ENCODE results near the gene FSTL4.
"Not testable (repeated sequence)": the region's sequence is repeated elsewhere in the genome, so short reads cannot be mapped to it uniquely, and the experiment has no call there.

FSTL4 gene

GRCh38 chr5:133234273-133234672 lies 378.1 kb downstream of the FSTL4 start:
- FAIRE-seq: no peak

- no peak for FAIRE-seq
These were observed 378.7 kb downstream of the FSTL4 start for GRCh38 chr5:133233616-133234015.

- FAIRE-seq: no peak
These were observed 379.4 kb downstream of the FSTL4 start for GRCh38 chr5:133232911-133233310.

DNA sequence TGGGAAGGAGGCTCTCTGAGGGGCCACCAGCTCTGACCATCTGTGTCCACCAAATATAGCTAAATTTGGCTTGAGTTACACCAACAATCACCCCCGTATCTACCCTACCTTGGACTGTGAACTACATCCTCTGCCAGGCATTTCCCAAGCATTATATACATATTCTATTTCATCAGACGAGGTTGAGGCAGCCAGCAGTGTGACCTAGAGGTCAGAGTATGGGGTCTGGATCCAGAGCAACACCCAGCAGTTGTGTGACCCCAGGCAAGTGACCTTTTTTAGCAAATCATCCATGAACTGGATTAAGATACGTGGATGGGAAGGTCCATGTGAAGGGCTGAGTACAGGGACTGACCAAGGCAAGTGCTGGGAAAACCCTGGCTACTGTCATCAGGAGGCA lies 379.9 kb downstream of the FSTL4 start:
- no peak for FAIRE-seq

DNA sequence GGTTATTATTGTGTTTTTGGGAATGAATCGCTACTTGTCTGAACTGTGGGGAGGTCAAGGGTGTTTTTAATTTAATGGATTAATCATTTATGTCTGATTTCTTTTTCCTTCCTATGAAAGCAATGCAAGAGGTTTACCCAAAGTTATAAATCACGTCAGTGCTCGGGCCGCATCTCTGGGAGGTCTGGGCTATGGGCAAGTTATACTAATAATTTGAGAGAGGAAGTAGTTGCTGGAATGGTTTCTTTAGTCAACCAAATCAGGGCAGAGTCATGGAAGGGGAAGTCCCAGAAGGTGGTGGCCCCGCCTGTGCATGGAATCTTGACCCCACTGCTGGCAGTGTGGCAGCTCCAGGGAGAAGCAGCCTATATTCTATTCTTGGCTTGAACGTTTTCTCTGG lies 380.3 kb downstream of the FSTL4 start:
- FAIRE-seq: no peak

- no peak for FAIRE-seq
These were observed 381.3 kb downstream of the FSTL4 start for GRCh38 chr5:133230823-133231578.

GRCh38 chr5:133229931-133230664 lies 382.2 kb downstream of the FSTL4 start:
- FAIRE-seq: no peak

DNA sequence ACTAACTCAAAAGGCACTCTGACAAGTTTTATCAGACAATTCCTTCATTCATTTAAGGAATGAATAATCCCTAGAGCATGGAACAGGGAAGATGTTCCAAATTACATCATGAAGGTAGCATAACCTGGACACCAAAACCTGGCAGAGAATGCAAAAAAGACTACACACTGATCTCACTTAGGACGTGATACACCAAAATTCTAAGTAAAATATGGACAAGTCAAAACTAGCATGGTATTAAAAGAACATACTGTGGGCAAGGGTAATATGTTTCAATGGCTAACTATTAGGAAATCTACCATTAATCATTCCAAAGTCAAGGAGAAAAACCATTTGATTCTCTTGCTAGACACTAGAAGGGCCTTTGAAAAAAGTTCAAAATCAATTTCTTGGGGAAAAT lies 384.0 kb downstream of the FSTL4 start:
- FAIRE-seq: no peak

GRCh38 chr5:133227897-133228296 lies 384.4 kb downstream of the FSTL4 start:
- FAIRE-seq: no peak

GRCh38 chr5:133227082-133227481 lies 385.3 kb downstream of the FSTL4 start:
- no peak for FAIRE-seq

DNA sequence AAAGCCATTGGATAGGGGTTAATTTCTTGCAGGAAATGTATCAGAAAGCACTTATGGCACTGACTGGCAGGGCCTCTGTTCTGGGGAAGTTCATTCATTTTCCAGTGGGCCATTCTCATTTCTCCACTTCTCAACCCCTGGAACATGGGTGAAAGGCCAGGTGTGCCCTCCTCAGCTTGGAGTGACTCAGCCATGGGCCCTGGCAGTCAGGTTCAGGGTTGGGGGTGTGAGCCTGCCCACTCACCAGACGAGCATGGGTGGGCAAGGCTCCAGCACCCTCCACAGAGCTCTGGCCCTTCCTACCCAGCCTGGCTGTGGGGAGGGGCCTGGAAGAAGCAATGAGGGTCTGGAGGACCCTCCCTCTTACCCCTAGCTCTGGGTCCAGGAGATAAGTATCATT lies 386.2 kb downstream of the FSTL4 start:
- FAIRE-seq: no peak

GRCh38 chr5:133225671-133226152 lies 386.6 kb downstream of the FSTL4 start:
- FAIRE-seq: no peak

DNA sequence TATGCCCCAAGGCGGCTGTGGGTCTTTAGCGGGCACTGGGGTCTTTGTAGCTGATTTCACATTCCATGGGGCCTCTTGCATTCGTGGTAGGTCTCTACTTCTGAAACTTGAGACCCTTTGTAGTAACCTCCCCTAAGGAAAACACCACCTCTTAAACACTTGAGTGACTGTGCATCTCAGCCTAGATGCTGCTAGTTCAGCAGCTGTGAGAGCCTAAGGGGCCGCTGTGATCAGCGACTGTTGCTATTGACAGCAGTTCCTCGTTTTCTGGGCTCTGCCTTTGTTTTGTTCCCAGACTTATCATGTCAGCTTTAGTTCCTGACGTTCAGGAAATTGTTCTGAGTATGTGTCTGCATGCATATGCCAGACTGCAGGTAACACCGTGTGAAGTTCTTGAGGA lies 389.4 kb downstream of the FSTL4 start:
- no peak for FAIRE-seq

GRCh38 chr5:133222521-133222920 lies 389.8 kb downstream of the FSTL4 start:
- FAIRE-seq: no peak

- no peak for FAIRE-seq
These were observed 390.3 kb downstream of the FSTL4 start for GRCh38 chr5:133222040-133222439.

- FAIRE-seq: no peak
These were observed 391.3 kb downstream of the FSTL4 start for GRCh38 chr5:133220851-133221674.

DNA sequence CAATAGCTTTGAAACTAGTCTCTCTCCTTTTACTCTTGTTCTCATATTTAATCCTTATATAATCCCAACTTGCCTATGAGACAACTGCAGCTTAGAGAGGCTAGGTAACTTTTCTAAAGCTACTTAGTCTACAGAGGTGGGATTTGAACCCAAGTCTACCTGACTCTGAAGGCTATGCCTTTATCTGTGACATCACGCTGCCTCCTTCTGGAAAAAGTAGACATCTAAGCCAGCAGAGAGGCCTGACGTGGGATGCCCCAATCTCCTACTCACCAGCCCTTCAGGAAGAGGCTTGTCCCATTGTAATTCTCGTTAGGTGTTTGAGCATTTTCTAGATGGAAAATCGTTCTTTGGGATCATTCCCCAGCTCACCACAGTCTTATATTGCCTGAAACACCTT lies 393.0 kb downstream of the FSTL4 start:
- no peak for FAIRE-seq

DNA sequence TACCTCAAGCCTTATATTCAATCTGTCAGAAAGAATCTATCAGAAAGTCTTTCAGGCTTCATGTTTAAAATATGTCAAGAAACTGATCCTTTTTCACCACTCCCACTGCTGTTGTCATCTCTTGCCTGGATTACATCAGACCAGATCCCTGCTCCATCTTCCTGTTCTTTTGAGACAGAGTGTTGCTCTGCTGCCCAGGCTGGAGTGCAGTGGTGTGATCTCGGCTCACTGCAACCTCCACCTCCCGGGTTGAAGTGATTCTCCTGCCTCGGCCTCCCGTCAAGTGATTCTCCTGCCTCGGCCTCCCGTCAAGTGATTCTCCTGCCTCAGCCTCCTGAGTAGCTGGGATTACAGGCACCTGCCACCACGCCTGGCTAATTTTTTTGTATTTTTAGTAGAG lies 396.2 kb downstream of the FSTL4 start:
- FAIRE-seq: not testable (repeated sequence)

- no peak for FAIRE-seq
These were observed 398.1 kb downstream of the FSTL4 start for GRCh38 chr5:133214153-133214820.

DNA sequence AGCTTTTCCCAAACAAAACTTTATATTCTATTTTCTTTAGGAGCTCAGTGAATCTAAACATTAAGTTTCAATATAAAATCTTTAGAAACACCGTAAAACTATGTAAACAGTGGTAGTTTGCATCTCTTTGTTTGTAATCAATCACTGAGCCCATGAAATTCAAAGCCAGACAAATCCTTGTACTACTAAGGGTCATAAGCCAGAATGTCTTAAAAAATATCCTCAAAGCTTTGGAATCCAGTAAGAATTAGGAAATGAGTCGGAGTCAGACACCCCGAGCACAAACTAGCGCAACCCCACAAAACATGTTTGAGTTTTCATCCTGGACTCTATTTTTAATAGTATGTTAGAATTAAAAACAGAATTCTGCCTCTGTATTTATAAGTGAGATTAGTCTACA lies 406.7 kb downstream of the FSTL4 start:
- no peak for FAIRE-seq

DNA sequence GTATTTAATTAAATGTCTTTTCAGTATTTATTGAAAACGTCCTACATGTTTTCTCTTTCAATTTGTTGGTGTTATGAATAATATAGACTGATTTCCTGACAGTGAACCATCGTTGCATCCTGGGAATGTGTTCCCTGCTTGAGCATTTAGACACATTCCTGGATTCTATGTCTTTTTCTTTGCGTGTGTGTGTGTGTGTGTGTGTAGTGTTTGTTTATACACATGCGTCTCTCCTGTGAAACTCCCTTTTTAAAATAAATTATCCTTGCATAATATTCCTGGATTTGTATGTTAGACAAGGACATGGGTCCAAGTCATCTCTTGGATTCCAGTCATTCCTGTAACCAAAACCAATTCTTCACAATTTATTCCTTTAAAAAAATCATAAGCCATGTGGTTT lies 407.1 kb downstream of the FSTL4 start:
- no peak for FAIRE-seq

Data from colon (tissue), 2 donors.